ENCODE data around the gene ABI3BP.

Gene ABI3BP

DNA sequence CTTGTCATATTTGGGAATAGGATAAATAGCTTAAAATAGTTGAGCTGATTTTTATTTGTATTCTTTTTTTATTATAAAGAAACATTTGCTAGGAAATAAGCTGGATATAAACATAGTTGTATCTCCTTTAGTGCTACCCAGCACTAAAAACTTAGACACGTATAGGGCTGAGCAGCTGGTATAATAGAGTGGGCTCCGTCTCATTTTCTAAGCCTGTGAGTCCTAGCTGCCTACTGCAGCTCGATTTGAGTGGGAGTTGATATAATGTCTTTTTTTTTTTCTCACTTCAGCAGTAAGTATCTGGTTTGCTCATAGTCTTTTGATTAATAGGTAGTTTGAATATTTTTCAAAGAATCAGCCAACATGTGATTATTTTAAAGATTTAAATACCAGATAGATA, 249.7 kb downstream of the ABI3BP start:
- H3K4me3 ChIP-seq (ENCODE audit: low read depth, low read length) = no peak overlapping the region
- TF ChIP-seq, protein P1, sequence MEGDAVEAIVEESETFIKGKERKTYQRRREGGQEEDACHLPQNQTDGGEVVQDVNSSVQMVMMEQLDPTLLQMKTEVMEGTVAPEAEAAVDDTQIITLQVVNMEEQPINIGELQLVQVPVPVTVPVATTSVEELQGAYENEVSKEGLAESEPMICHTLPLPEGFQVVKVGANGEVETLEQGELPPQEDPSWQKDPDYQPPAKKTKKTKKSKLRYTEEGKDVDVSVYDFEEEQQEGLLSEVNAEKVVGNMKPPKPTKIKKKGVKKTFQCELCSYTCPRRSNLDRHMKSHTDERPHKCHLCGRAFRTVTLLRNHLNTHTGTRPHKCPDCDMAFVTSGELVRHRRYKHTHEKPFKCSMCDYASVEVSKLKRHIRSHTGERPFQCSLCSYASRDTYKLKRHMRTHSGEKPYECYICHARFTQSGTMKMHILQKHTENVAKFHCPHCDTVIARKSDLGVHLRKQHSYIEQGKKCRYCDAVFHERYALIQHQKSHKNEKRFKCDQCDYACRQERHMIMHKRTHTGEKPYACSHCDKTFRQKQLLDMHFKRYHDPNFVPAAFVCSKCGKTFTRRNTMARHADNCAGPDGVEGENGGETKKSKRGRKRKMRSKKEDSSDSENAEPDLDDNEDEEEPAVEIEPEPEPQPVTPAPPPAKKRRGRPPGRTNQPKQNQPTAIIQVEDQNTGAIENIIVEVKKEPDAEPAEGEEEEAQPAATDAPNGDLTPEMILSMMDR (IDR thresholded peaks at IDR 0.05; ENCODE audit: low read depth, low read length, missing control alignments) = no peak
- DNase-seq (ENCODE audit: low read depth) = no peak

DNA sequence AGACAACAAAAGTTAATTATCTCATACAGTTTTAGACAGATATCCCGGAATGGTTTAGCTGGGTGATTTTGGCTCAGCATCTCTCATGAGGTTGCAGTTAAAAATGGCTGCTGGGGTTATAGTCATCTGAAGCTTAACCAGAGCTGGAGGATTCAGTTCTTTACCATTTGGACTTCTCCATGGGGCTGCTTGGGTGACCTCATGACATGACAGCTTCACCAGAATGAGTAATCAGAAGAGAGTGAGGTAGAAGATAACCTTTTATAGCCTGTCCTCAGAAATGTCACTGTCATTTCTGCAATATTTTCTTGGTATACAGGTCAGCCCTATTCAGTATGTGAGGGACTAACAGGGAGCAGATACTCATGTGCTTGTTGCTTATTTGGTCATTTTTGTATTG, 253.0 kb downstream of the ABI3BP start:
- no peak for DNase-seq (ENCODE audit: low read depth)
- H3K4me3 ChIP-seq (ENCODE audit: low read depth, low read length) = no peak overlapping the region
- TF ChIP-seq, protein P1 (IDR thresholded peaks at IDR 0.05; ENCODE audit: low read depth, low read length, missing control alignments) = no peak

GRCh38 chr3:100737334-100737733, 255.9 kb downstream of the ABI3BP start:
- TF ChIP-seq, protein P1 (IDR thresholded peaks at IDR 0.05; ENCODE audit: low read depth, low read length, missing control alignments) = peak; percentile 32
- H3K4me3 ChIP-seq (ENCODE audit: low read depth, low read length) = no peak overlapping the region
- DNase-seq (ENCODE audit: low read depth) = no peak

- H3K4me3 ChIP-seq (ENCODE audit: low read depth, low read length) = no peak overlapping the region
- no peak for DNase-seq (ENCODE audit: low read depth)
- TF ChIP-seq, protein P1 (IDR thresholded peaks at IDR 0.05; ENCODE audit: low read depth, low read length, missing control alignments) = no peak
Observed at GRCh38 chr3:100732435-100732834, 260.8 kb downstream of the ABI3BP start.

DNA sequence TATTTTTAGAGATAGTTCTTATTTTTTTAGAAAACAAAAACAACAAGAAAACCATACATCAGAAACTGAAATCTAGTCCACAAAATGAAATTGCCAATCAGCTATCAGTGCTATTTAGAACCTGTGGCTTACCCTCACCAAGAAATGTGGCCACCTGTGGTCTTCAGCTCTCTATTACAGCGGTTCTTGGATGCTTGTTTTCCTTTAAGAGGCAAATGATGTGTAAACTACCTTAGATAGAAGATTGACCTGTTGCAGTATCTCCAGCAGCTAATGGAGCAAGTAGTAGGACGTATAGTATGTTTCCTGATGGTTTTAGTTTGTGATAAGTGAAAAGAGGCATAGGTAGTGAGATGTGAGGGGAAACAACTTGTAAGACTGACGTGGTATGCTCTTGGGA, 262.7 kb downstream of the ABI3BP start:
- TF ChIP-seq, protein P1 (IDR thresholded peaks at IDR 0.05; ENCODE audit: low read depth, low read length, missing control alignments) = no peak
- no peak for DNase-seq (ENCODE audit: low read depth)
- no peak overlapping the region for H3K4me3 ChIP-seq (ENCODE audit: low read depth, low read length)

- TF ChIP-seq, protein P1 (IDR thresholded peaks at IDR 0.05; ENCODE audit: low read depth, low read length, missing control alignments) = no peak
Observed at GRCh38 chr3:100726706-100727105, 266.5 kb downstream of the ABI3BP start.

DNA sequence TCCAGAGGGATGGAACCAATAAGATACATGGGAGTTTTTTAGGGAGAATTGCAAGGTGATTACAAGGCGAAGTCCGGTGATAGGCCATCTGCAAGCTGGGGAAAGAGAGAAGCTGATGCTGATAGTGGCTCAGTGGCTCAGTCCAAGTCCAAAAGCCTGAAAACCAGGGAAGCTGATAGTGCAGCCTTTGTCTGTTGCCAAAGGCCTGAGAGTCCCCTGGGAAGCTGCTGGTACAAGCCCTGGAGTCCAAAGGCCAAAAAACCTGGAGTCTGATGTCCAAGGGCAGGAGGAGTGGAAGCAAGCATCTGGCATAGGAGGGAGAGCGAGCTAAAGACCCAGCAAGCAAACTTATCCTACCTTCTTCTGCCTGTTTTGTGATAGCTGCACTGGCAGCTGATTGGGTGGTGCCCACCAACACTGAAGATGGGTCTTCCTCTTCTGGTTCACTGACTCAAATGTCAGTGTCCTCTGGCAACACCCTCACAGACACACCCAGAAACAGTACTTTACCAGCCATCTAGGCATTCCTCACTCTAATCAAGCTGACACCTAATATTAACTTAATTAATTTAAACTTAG, 267.2 kb downstream of the ABI3BP start:
- no peak for DNase-seq (ENCODE audit: low read depth)
- no peak overlapping the region for H3K4me3 ChIP-seq (ENCODE audit: low read depth, low read length)
- TF ChIP-seq, protein P1 (IDR thresholded peaks at IDR 0.05; ENCODE audit: low read depth, low read length, missing control alignments) = no peak

More at GRCh38 chr3:100726706-100727105, 266.5 kb downstream of the ABI3BP start:
- no peak overlapping the region for H3K4me3 ChIP-seq (ENCODE audit: low read depth, low read length)
- DNase-seq (ENCODE audit: low read depth) = no peak

Data from GM12864 (cell line).